Fibroblast of skin of right biceps (primary cell): Measurements from ENCODE around the gene COLQ.

ENCODE experiments used
- DNase-seq: peaks from one replicate; pipeline ENCODE4 v3.0.0-alpha.2; 2013

Gene COLQ

DNA sequence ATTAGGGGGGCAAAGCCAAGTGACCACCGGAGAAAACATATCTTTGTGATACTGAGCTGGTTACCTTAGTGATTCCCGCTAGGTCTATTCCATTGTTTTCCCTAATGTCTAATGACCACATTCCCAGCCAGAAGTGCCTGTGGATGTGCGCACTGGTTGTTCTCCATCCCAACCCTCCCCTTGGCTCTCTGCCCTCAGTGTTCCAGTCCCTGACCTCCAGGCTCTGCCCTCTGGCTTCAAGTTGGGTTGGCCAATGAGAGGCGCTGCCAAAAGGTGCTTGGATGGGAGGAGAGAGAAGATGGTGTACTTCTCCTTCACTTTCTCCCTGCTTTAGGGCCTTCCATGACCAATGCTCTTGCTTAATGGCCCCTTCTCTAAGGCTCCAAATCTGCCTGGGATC lies 2.4 kb downstream of the COLQ start:
- DNase-seq: no peak

DNA sequence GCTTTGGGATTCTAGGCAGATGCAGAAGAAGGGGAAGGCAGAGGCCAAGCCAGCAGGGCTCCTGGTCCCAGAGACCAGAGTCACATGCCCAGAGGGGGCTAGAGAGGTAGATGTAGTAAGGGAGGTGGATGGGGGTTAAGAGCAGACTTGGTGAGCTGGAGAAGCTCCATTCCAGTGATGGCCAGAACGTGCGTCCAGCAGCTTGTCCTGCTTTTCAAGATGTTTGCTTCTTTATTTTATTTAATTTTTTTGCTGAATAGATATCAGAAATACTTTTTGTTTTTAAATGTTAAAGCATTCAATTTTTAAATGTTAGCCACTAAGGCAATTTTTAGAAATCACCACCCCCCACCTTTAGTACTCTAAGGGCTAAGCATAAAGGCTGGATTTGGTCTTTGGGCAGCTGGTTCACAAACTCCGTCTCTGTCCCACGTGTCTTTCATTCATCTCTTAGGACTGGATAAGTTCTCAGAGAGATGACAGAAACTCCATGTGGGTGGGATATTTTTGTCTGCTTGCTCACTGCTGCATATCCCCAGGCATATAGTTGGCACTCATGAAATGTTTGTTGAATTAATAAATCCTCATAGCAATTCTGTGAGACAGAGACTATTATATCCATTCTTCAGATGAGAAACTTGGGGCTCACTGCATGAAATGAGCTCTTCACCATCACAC lies 6.7 kb downstream of the COLQ start:
- DNase-seq: no peak

DNA sequence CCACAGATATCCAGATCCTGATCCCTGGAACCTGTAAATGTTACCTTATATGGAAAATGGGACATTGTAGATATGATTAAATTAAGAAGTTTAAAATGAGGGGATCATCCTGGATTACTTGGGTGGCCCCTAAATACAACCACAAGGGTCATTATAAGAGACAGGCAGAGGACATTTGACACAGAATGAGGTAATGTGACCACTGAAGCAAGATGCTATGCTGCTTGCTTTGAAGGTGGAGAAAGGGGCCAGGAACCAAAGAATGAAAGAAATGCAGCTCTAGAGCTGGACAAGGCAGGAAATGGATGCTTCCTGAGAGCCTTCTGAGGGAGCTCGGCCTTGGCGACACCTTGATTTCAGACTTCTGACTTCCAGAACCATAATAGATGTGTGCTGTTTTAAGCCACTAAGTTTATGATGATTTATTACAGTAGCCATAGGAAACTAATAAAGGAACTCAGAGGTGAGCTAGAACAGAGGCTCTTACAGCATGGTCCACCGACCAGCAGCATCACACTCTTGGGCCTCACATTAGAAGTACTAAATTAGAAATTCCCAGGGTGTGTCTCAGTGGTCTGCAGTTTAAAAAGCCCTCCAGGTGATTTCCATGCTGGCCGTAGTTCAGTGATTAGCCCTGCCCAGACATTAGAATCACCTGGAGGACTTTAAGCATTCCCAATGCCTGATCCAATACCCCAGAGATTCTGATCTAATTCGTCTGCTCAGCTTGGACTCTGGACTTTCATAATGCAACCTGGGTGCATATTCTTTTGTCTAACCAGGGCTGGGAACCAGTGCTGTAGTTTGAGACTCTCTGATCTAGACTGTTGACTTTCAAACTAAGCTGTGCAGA lies 7.5 kb downstream of the COLQ start:
- DNase-seq: no peak

DNA sequence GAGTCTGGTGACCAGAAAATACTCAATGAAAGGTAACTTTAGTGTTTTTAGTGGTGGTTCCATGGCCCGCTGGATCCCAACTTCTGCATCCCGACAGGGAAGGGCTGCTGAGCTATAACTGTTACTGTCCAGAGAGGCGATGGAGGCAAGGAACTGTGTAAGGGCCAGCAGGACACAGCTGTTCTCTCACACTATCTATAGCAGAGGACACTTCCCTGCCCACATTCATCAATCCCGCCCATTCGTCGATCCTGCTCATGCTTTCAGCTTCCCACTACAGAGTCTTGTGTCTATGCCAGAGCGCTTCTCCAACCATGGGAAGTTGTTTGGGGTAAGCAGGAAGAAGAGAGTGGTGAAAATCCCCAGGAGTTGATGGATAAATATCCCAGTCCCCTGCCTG lies 8.4 kb downstream of the COLQ start:
- no peak for DNase-seq

DNA sequence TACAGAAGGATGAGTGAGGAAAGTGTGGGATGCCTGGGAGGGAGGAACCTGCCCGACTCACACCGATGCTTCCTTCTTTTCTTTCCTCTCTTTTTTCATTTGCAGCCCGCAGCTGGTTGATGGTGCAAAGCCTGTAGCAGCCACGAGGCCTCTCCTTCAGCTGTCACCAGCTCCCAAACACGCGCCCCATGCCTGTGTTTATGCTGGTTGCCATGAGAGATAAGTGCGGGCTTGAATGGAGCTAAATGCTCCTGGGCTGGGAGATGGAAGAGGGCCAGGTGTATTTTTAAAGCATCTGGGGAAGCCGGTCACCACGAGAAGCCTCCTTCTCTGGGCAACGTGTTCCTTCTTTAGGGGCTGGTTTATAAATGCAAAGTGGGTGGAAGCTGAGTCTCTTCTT lies 9.3 kb downstream of the COLQ start:
- DNase-seq: no peak

DNA sequence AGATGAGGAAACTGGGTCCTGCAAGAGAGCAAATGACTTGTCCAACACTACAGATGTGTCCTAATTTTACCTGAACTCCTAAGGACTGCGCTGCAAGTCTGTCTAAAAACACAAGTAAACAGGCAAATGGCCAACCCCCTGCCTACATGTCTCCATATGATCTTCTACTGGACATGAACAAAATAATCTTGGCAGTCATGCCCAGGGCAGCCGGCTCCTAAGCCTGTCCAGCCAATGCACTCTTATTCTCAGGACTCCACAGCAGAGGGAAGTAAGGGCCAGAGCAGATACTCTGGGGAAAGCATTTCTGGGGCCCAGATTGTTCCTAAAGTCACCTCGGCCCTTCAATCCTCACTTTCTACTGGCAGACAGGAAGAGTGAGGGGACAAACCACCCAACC lies 10.3 kb downstream of the COLQ start:
- no peak for DNase-seq

DNA sequence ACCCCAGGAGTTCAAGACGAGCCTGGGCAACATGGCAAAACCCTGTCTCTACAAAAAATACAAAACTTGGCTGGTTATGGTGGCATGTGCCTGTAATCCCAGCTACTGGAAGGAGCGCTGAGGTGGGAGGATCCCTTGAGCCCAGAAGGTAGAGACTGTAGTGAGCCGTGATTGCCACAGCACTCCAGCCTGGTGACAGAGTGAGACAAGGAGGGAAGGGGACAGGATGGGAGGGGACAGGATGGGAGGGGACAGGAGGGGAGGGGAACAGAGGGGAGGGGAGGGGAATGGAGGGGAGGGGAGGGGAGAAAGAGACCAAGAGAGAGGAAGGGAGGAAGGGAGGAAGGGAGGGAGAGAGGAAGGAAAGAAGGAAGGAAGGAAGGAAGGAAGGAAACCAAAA lies 11.0 kb downstream of the COLQ start:
- no peak for DNase-seq

DNA sequence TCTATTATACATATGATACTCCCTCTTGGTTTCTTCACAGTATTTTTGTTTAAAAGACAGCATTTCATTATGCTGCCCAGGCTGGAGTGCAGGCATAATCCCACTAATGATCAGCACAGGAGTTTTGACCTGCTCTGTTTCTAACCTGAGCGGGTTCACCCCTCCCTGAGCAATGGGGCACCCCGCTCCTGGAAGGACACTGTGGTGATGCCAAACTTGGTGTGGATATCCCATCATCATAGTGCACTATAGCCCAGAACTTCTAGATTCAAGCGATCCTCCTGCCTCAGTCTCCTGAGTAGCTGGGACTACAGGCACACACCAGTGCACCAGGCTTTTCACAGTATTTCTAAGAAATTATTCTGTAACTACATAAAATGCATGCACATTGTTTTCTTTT lies 14.9 kb downstream of the COLQ start:
- DNase-seq: no peak

DNA sequence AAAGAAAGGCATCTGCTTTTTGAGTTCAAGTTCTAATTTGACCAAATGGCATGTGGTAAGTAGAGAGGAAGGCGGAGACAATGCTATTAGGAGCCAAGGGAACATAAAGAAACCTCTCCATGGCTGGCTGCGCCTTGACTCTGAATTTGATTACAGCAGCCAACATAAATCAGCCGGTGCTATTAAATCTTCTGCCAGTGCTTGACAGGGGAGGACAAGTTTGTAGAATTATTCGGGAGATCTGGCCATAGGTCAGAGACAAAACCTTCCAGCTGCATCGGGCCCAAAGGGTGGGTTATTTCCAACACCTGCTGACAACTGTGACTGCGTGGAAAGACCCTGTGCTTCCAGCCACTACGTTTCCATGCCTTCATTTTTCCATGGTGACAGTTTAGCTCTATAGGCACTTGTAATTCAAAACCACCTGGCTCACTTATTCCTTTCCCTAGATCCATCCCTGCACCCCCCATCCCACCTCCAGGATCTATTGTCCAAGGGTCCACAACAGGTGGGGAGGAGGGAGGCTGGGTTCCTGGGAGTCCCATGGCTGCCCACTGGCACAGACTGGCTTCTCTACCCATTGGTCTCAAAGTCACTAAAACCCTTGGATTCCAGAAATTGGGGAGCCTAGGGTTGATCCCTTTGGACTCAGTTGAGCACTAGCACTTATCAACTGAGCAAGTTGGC lies 15.9 kb downstream of the COLQ start:
- no peak for DNase-seq

DNA sequence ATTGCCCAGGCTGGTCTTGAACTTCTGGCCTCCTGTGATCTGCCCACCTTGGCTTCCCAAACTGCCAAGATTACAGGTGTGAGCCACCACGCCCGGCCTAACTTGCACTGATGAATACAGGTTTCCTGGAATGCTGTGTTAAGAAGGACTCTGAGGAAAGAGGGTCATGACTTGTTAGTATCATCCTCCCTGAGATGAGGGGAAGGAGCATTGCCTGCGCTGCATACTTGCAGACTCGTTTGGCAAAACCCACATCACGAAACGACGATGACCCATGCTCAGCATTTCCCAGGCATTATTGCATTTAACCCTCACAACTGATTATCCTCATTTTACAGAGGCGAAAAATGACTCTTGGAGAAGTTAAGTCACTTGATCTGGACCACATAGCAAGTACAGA lies 18.9 kb downstream of the COLQ start:
- DNase-seq: no peak

DNA sequence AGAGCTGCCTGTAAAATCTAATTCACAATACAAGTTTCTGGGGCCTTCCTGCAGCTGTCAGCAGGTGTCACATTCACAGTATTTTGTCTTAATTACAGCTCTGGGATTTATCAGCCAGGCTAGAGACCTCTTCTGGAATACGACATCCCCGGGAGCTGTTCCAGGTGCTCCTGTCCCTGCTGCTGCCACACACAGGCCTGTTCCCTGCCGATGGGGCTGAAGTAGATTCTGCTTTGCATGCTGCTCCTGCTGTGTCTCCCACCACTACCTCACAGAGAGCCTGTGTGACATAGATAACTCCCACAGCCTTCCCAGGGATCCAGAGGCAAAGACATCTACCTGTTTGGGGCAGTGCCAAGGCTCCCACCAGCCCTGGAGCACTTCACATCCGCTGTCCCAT lies 20.4 kb downstream of the COLQ start:
- DNase-seq: no peak

DNA sequence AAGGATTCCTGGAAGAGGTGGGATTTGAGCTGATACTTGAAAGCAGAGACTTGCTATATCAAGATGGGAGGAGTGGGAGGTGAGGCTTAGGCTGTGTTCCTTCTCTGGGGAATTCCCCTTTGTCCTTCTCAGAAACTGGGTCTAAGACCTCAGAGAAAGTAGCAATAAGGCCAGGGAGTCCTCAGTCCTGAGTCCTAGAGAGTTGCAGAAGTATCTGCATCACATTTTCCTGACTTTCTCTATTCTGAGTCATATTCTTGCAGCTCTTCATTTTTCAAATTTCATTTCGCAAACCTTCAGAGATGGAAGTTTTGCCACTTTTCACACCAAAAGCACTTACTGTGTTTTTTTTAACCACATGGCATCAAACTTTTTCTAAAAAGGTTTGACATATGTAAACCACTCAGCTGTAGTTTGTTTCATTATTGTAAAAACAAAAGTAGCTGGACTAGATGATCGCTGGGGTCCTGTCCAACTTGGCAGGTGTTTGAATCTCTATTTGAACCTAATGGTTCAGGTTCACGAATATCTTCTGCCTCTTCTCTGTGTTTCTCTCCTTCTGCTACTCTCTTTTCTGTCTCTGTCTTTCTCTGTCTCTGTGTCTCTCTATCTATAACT lies 21.3 kb downstream of the COLQ start:
- no peak for DNase-seq

DNA sequence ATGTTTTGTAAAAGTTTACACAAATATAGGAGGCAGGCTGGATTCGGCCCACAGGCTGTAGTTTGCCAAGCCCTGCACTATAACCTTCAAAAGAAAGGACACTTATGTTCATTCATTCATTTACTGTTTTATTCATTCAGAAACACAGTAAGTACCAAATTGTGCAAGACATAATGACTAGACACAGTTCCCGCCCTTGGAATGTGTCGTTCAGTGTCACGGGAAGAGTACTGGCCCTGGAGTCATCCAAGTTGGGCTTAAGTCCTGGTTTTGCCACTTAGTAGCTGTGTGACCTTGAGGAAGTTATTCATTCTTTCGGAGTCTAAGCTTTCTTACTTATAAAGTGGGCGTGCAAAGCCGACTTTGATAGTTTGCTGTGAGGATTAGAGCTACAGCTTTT lies 22.0 kb downstream of the COLQ start:
- peak; percentile 27 for DNase-seq

DNA sequence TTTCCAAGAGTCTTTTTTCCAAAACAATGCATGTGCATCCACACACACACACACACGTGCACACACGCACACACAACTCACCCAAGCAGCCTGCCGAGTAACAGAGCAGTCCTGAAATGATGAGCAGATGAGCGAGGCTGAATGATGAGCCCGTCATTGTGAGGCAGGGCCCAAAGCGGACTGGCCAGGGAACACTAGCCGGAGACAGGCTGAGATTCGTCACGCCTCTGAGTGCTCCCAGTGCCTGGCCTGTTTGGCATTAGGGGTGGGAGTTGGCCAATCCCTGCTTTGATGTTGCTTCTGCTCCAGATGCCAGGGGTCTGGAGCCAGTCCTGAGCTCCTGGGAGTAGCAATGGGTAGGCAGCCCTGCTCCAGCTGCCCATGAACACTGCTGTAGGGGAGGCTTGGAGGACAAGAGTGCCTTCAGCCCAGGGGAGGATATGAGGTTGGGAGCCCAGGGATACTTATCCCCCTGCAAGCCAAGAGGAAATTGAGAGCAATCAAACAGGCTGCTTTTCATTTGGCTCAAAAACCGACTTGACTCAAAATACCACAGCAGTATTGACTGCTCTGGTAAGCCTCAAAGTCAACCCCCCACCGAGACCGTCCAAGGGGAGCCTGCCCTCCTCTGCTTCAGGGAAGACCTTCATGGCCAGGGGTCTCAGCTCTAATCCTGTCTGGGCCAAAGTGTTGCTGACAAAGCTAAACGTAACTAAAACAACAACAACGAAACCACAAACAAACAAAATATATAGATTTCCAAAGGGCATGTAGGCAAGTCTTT lies 22.9 kb downstream of the COLQ start:
- DNase-seq: peak; percentile 28

DNA sequence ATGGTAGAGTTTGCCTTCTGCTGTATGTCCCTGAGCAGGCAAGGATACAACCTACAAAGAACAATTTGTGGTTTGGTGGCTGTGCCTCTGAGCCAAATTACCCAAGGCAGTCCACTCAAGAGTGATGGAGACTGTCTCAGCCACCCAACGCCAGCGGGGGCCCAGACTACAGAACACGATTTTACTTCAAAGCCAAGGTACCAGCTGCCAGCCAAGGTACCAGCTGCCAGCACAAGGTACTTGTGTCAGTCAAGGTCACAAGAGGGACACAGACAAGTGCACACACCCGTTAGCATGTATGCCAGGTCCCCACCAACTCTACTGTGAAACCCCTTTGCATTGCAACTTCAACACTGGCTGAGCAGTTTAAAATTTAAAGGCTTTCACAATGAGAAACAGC lies 23.5 kb downstream of the COLQ start:
- no peak for DNase-seq

DNA sequence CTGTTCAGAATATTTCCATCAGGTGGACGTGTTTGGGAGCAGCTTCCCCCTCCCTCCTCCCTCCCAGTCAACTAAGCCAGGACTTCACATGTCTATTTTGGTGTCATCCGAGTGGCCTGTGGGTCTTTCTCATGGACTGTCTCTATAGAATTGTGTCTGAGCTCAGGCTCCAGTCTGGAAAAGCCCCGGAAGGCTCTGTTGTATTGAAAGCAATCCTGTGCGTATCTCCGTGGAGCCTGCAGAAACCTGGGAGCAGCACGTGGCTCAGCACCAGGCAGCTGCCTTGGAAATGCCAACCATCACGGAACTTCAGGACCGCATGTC lies 25.2 kb downstream of the COLQ start:
- DNase-seq: no peak

DNA sequence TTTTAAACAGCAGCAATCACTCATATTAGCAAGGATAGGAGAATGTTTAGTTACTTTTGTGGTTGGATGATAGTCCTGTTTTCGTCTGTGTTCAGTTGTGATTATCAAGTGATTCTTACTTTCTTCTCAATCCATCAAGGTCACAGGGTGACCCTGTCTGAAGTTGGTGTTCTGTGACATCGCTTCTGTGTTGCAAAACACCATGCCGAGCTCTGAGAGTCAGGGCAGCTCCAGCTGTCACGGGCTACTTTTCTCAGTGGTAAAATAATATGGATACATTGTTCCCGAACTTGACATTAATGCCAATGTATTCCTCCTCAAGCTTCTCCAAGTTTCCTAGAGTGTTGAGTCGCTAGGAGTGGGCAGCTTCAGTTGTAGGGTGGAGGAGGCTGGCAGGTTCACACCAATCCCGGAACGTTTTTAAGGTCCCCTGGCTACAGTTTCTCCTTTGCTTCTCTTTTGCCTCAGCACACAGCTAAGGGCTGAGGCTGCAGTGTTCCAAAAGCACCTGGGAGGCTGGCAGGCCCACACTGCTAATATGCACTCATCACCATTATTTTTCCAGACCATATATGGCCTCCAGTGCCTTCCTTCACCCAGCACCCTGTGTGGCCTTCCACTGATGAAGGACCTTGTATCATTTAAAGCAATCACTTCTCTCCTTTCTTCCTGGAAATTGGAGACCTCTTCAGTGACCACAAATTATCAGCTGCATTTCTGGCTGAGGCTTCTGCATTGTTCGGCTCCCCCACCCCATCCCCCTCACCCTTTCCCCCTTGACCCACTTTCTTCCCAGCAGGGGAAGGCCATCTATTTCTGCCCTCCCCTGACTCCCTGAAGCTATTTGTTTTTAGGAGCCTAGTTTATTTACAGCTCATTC lies 25.8 kb downstream of the COLQ start:
- DNase-seq: no peak

DNA sequence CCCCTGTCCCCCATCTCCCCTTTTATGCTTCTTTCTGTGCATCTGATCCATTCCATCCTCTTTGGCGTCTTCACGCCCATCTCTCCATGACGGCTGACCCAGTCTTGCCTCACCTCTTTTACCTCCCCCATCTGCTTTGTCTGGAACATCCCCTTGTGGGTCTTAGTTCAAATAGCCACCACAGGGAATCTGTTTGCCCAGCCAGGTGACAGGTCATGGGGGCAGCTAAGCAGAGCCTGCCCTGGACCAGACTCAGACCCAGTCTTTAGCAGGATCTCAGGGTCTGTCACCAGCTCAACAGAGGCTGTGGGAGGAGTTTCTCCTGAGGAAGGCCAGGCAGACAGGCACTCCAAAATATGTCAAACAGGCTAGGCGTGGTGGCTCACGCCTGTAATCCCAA lies 28.1 kb downstream of the COLQ start:
- DNase-seq: no peak

DNA sequence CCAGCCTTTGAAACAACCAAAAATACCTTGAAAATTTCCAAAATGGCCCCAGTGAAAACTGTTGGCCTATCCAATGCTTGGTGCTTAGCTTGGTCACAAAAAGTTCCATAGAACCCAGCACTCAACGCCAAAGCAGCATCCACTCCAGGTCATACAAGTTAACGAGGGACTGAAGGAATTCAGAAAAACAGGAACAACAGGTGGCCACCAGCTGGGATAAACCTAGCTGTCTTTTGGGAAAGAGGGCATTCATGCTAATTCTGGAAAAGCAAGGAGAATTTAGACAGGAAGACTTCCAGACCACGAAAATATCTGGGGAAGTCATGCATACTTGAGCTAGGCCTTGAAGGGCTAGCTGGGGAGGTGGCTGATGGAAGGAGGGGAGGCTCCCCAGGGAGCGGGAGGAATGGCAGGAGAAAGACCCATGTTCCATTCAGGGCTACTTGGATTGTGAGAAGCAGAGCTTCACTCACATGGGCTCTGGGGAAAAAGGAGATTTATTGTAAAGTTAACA lies 28.6 kb downstream of the COLQ start:
- DNase-seq: no peak

DNA sequence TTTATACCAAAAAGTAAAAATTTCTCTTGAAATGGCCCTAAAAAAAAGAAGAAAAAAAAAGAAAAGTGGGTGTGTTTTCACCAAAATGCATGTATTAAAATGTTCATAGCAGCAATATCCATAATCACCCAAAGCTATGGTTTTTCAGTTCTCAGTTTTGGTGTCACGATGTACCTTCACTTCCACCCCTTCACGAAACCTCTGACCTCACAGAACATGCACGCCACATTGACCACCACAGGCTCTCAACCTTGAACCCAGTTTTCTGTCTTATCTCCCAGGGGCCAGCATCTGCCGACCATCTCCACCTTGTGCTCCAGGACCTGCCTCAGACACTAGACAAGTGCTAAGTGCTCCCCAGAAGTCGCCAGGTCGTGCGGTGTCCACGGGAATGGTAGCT lies 30.4 kb downstream of the COLQ start:
- no peak for DNase-seq

DNA sequence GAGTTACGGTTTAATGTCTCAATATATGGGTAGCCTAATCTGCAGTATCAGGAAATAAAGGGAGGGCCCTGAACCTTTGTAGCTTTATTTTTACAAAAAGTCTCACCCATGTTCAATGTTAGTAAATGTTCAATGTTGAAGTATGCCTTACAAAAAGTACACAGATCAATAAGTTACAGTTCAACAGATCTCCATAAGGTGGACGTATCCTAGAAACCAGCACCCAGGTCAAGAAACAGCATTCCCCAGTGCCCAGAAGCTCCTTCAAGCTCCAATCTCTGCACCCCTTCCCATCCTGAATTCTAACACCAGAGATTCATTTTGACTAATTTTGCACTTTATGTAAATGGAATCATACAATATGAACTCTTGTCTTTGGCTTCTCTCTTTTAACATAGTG lies 31.3 kb downstream of the COLQ start:
- no peak for DNase-seq

DNA sequence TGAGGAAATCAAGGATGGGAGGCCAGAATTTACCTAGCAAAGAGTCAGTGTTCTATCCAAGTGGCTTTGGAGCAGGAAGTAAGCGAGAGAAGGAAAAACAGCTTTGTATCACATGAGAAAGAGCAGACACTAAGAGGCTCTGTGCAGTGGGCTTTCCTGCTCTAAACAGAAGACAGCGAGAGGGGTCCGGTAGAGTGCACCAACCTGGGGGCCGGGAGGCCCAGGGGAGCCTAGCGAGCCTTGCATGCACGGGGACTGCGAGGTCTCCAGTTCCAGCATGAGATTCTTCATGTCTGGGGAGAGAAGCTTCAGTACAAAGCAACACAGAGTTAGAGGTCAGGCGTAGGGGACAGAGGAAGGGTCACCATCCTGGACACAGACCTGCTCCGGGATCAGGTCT lies 33.5 kb downstream of the COLQ start:
- DNase-seq: no peak
